COLO668 (cell line): Measurements from ENCODE around the gene UPK3BL1.
"Not testable (repeated sequence)": the region's sequence is repeated elsewhere in the genome, so short reads cannot be mapped to it uniquely, and the experiment has no call there.

ENCODE experiments used
- DNase-seq: peaks from one replicate; lab custom pipeline; 2025; ENCODE audit not compliant: unreplicated experiment; lab: John Stamatoyannopoulos, UW

UPK3BL1 gene

GRCh38 chr7:102630622-102631021, 12.0 kb downstream of the UPK3BL1 start:
- not testable (repeated sequence) for DNase-seq

- DNase-seq = not testable (repeated sequence)
These were observed 15.2 kb downstream of the UPK3BL1 start for GRCh38 chr7:102627271-102627904.

GRCh38 chr7:102618122-102618521, 24.5 kb downstream of the UPK3BL1 start:
- DNase-seq = not testable (repeated sequence)

GRCh38 chr7:102616507-102617125, 26.0 kb downstream of the UPK3BL1 start, which contains the start of gene RASA4:
TSS of gene RASA4 (minus strand) at chr7:102616756. CDS start at chr7:102616689, 67 bp downstream.
- DNase-seq = not testable (repeated sequence)

DNA sequence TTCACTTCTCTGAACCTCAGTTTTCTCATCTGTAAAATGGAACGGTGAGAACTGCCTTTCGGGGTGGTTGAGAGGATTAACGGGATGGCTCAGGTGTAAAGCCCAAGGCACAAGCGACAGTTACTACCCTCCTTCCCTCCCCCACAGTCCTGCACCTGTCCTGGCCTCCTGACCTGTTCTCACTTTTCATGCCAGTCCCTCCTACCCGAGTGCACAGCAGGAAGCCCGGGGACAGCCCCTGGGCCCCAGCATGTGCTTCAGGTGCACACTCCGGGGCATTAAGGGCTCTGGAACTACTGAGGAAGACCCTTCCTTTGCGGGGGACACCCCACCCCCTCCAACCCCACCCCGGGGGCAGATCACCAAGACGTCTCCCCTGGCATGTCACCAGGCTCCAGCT, 26.7 kb downstream of the UPK3BL1 start:
- DNase-seq = not testable (repeated sequence)

GRCh38 chr7:102614873-102615272, 27.7 kb downstream of the UPK3BL1 start:
- DNase-seq = not testable (repeated sequence)

- not testable (repeated sequence) for DNase-seq
These were observed 28.3 kb downstream of the UPK3BL1 start for GRCh38 chr7:102614346-102614697.

DNA sequence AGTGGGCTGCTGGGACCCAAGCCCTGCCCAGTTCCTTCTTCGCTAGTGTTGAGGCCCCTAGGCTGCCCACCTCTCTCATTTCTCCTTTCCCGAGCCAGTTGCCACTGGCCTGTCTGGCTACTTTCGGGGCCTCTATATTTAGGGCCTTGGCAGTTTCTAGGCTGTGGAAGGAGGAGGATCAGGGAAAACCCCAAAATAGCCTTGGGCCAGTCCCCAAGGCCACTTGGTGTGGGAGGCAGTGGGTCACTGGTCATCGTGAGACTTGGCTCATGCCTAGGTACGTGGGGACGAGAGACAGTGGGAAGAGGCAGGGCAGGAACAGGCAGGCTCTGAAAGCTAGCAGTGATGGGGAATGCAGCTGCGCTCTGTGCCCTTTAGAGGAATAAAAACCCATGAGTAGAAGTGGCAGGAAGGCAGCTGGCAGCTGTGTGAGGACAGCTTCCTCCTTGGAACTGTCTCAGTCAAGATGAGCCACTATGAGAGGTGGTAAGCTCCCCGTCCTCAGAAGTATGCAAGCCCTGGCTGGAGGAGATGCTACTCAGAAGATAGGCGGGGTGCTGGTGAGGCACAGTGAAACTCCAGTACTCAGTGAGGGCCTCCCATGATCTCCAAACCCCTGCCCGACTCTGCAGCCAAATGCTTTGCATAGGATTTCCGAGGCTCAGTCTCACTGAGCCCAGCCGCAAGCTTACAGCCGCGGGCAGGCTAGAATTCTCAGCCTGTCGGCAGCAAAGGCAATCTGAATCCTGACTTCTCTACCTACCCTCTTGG, 28.8 kb downstream of the UPK3BL1 start:
- DNase-seq = not testable (repeated sequence)

DNA sequence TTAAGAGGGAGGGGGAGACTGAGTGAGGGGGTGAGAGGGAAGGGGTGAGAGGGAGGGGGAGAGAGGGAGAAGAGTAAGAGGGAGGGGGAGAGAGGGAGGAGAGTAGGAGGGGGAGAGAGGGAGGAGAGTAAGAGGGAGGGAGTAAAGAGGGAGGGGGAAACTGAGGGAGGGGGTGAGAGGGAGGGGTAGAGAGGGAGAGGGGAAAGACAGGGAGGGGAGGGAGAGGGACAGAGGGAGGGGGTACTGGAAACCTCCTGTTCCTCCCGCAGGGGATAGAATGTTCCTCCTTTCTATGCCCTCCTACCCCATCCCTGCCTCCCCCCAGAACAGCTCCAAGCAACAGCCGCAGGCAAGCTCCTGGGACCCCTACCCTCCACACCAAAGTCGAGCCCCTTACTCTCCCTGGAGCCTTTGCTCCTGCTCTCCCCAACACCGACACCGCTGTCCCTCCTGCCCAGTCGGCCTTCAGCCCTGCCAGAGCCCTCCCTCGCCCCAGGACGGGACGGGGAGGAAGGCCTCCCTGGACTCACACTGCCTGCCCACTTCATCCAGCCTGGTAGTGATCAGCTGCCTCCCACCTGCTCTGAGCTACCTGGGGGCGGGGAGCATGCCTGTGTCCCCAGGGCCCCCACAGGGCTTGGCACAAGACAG, 30.8 kb downstream of the UPK3BL1 start:
- not testable (repeated sequence) for DNase-seq

DNA sequence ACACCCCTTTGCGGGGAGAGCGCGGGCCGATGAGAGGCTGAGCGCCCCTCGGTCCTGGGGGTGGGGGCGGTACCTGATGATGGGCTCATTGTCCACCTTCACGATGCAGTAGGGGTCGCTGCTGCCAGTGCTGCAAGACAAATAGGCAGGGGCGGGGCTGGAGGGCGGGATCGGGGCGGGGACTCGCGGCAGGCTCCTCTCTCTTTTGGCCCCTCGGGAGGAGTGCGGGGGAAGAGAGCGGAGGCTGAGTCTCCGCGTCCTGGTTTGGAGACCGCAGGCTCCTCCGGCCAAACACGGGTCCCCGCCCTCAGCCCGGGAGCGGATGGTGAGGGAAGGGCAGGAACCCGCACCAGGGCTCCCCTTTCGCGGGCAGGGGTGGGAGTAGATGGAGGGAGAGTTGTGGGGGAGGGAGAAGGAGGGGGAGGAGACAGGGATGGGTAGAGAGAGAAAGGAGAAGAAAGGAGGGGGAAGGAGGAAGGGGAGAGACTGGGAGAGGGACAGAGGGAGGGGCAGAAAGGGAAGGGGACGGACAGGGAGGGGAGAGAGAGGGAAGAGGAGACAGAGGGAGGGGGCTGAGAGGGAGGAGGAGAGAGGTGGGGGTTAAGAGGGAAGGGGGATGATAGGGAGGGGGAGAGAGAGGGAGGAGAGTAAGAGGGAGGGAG, 31.4 kb downstream of the UPK3BL1 start:
- not testable (repeated sequence) for DNase-seq

DNA sequence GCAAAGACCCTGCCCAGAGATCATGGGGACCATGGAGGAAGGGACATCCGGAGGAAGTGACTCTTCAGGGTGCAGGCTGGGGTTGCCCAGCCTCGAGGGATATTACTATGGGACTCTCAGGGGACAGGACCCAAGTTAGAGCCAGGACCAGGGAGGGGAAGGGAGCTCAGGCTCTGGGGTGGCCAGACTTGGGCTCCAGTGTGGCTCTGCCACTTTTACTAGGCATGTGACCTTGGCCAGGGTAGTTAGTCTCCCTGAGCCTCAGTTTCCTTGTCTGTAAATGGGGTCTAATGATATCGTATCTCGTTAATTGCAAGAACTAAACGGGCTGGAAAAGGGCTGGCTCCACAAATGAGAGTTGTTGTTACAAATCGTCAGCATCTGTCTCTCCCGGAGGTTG, 32.1 kb downstream of the UPK3BL1 start:
- not testable (repeated sequence) for DNase-seq

DNA sequence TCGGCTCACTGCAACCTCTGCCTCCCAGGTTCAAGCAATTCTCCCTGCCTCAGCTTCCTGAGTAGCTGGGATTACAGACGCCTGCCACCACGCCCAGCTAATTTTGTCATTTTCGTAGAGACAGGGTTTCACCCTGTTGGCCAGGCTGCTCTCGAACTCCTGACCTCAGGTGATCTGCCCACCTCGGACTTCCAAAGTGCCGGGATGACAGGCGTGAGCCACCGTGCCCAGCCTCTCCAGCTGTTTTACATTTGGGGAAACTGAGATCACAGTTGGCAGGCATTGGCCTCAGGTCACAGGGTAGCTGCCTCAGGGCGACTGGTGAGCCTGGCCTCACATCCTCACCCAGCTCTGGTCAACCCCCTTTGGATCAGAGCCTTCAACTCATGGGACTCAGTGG, 32.9 kb downstream of the UPK3BL1 start:
- not testable (repeated sequence) for DNase-seq

- not testable (repeated sequence) for DNase-seq
These were observed 35.7 kb downstream of the UPK3BL1 start for GRCh38 chr7:102606848-102607247.

- DNase-seq = not testable (repeated sequence)
These were observed 38.0 kb downstream of the UPK3BL1 start for GRCh38 chr7:102604431-102605145.

DNA sequence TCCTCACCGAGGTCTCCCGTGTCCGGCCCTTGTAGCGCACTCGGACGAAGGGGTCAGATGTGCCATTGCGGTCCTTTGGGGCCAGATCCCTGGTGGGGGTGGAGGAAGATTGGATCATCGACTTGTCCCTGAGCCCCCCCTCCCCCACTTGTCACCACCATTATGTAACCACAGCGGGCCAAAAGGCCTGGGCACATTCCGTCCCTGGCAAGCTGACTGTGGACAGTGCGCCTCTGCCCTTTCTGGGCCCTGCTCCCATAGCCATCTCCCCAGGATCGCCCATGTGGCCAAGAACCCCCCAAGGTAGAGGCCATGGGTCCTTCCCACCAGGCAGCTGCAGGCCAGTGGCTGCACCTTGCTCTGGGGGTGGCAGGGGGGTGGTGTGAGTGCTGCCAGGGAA, 40.3 kb downstream of the UPK3BL1 start:
- not testable (repeated sequence) for DNase-seq

GRCh38 chr7:102599699-102600098, 42.9 kb downstream of the UPK3BL1 start:
- DNase-seq = not testable (repeated sequence)

DNA sequence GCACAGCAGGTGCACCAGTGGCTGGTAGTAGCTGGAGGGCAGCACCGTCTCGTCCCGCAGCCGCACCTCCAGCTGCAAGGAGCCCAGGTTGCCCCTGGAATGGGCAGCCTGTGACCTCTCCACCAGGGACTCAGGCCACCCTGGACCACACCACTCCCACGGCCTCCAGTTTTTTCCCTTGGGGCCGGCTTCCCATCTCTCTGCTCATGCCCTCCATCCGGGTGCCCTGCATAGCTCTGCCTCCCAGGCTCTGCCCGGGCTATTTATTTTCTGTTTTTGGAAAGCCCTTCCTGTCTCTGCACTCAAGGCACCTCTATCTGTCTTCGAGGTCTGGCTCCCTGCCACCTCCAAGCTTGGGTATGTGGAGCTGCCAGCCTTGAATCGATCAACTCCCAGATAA, 46.6 kb downstream of the UPK3BL1 start:
- not testable (repeated sequence) for DNase-seq

GRCh38 chr7:102593637-102594334, 48.8 kb downstream of the UPK3BL1 start:
- not testable (repeated sequence) for DNase-seq

DNA sequence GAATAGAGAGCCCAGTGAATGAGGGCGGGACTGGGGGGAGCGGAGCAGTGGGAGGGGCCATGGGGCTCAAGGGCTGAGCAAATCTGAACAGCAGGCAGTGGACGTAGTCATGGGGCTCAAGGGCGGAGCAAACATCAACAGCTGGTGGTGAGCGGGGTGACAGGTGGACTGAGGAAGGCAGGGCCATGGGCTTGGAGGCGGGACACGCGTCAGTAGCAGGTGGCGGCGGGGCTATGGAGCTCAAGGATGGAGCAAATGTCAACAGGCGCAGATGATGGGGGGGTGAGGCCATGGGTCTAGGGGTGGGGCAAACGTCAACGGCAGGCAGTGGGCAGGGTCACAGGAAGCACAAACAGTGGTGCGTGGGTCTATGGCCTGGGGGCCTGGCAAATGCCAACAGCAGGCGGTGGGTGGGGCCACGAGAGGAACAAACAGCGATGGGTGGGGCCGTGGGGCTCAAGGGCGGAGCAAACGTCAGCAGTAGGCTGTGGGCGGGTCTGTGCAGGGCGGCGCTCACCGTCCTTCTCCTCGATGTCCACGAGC, 50.0 kb downstream of the UPK3BL1 start:
- DNase-seq = not testable (repeated sequence)
